GM12878 (cell line): Measurements from ENCODE around the gene CIROP. TPM values are rescaled to one million over a fixed set of nuclear protein-coding genes. Genes with fewer than 3 reads are reported as not detected.

Source experiments
- ATAC-seq: fragments of 200-7000 bp; cut with Tn5 transposase; 3 replicates; pipeline ENCODE4 v1.9.1; 2020; ENCODE audit warnings: mild to moderate bottlenecking, moderate library complexity
- BruUV-seq: library from RNA; stranded (reverse); fragments of 400-500 nt; replicated peaks from 2 replicates; lab custom pipeline; 2021; lab: Mats Ljungman, UMichigan
- CTCF ChIA-PET: fragments of 300-600 bp; sonication (Branson Sonifier 250); formaldehyde crosslinking; extraction: SDS; loops from one replicate; lab custom pipeline; 2021; ENCODE audit warnings: inconsistent platforms; lab: Yijun Ruan, JAX
- POLR2A ChIA-PET: fragments of 350-600 bp; formaldehyde crosslinking; extraction: SDS; loops from one replicate; lab custom pipeline; 2021; ENCODE audit warnings: inconsistent platforms; lab: Charles Lee
- RAD21 ChIA-PET: fragments of 300-600 bp; sonication (Branson Sonifier 250); formaldehyde crosslinking; loops from one replicate; lab custom pipeline; 2023; ENCODE audit warnings: antibody characterized with exemption; ENCODE audit not compliant: unreplicated experiment; lab: Charles Lee
- SMC1A ChIA-PET: fragments of 300-600 bp; sonication (Branson Sonifier 250); formaldehyde crosslinking; loops from one replicate; lab custom pipeline; 2023; ENCODE audit not compliant: unreplicated experiment, uncharacterized antibody; lab: Charles Lee
- DNase-seq: peaks from one replicate; pipeline ENCODE4 v3.0.0-alpha.2; 2011; ENCODE audit warnings: low read depth, low spot score
- FAIRE-seq: peaks from 3 replicates; lab custom pipeline; 2011; peaks lifted over from hg19 to GRCh38; lab: Jason Lieb, UNC
- H2AFZ ChIP-seq: 2 replicates; pipeline ENCODE4 v1.6.0; 2011; ENCODE audit warnings: low read depth, low read length, control low read depth; ENCODE audit not compliant: control insufficient read depth
- H3K27ac ChIP-seq: 2 replicates; pipeline ENCODE4 v1.5.1; 2011; ENCODE audit warnings: control low read depth; ENCODE audit not compliant: control insufficient read depth, insufficient read depth
- H3K27me3 ChIP-seq, 2 experiments: replicated peaks in 1 of 2; 2 replicates each; pipeline versions ENCODE4 v1.6.0 to v1.6.1; 2011; ENCODE audit warnings: low read length in 1 of 2; ENCODE audit not compliant: control insufficient read depth in 2 of 2, insufficient read depth in 2 of 2
- H3K36me3 ChIP-seq, 2 experiments: 2 replicates each; pipeline ENCODE4 v1.5.1; 2011; ENCODE audit warnings: low read length in 1 of 2; ENCODE audit not compliant: control insufficient read depth in 2 of 2, insufficient read depth in 2 of 2
- H3K4me1 ChIP-seq: 2 replicates; pipeline ENCODE4 v1.6.1; 2011; ENCODE audit warnings: mild to moderate bottlenecking, low read length, moderate library complexity, mixed read lengths; ENCODE audit not compliant: control insufficient read depth, insufficient read depth
- H3K4me2 ChIP-seq: 2 replicates; pipeline ENCODE4 v1.6.0; 2011; ENCODE audit warnings: control low read depth; ENCODE audit not compliant: control insufficient read depth, insufficient read depth
- H3K4me3 ChIP-seq: fragments of 200-600 bp; sonication (generic); 2 replicates; pipeline ENCODE4 v1.5.1; 2016
- H3K79me2 ChIP-seq: 2 replicates; pipeline ENCODE4 v1.6.0; 2011; ENCODE audit warnings: low read length; ENCODE audit not compliant: control insufficient read depth, insufficient read depth
- H3K9ac ChIP-seq: 2 replicates; pipeline ENCODE4 v1.8.0; 2011; ENCODE audit warnings: low read length, control low read depth, mixed read lengths; ENCODE audit not compliant: control insufficient read depth, insufficient read depth
- H3K9me3 ChIP-seq: replicated peaks from 3 replicates; pipeline ENCODE4 v1.5.1; 2011; ENCODE audit warnings: mild to moderate bottlenecking, low read length; ENCODE audit not compliant: control insufficient read depth, insufficient read depth
- H4K20me1 ChIP-seq: 2 replicates; pipeline ENCODE4 v1.6.0; 2011; ENCODE audit not compliant: control insufficient read depth, insufficient read depth
- BCL3 ChIP-seq: IDR thresholded peaks from 2 replicates; pipeline ENCODE4 v1.6.1; 2011; ENCODE audit warnings: borderline replicate concordance, low read depth, mild to moderate bottlenecking, moderate library complexity, low read length; ENCODE audit not compliant: insufficient read depth, poor library complexity, severe bottlenecking
- ELK1 ChIP-seq: IDR thresholded peaks from 2 replicates; pipeline ENCODE4 v1.6.1; 2012; ENCODE audit warnings: low read depth, low read length, improper control_type of control experiment
- HSF1 ChIP-seq: fragments of 150-350 bp; IDR thresholded peaks from 2 replicates; pipeline ENCODE4 v1.6.1; 2014; ENCODE audit warnings: mild to moderate bottlenecking, low read depth, low read length
- JUND ChIP-seq: IDR thresholded peaks from 2 replicates; pipeline ENCODE4 v1.6.1; 2012; ENCODE audit warnings: low read depth, mild to moderate bottlenecking, low read length, improper control_type of control experiment, moderate library complexity
- MYB ChIP-seq: fragments of 150-350 bp; IDR thresholded peaks from 2 replicates; pipeline ENCODE4 v1.6.1; 2014; ENCODE audit warnings: mild to moderate bottlenecking, low read depth, low read length, borderline replicate concordance
- POU2F2 ChIP-seq: IDR thresholded peaks from 3 replicates; pipeline ENCODE4 v1.6.1; 2011; ENCODE audit warnings: low read depth, mild to moderate bottlenecking, low read length, borderline replicate concordance
- SREBF1 ChIP-seq: IDR thresholded peaks from 2 replicates; pipeline ENCODE4 v1.6.1; 2012; ENCODE audit warnings: mild to moderate bottlenecking, low read length
- SREBF2 ChIP-seq: IDR thresholded peaks from 2 replicates; pipeline ENCODE4 v1.6.1; 2012; ENCODE audit warnings: mild to moderate bottlenecking, low read length
- ZBTB4 ChIP-seq: fragments of 450-650 bp; formaldehyde crosslinking; IDR thresholded peaks from 2 replicates; pipeline ENCODE4 v1.4.0; 2022; ENCODE audit warnings: mild to moderate bottlenecking, moderate library complexity
- WGBS: methylation state at CpG from one replicate; pipeline ENCODE4 v1.1.6; 2016; ENCODE audit warnings: low lambda C conversion rate; ENCODE audit not compliant: insufficient replicate concordance, insufficient coverage; ENCODE audit errors: missing lambda C conversion rate; 5-methylcytosine and 5-hydroxymethylcytosine counted together
- in situ Hi-C: fragments of 300-500 bp; cut with MboI; formaldehyde crosslinking; loops from 9 replicates; pipeline ENCODE4 v1.14.3; 2018; ENCODE audit warnings: mixed read lengths
- intact Hi-C: fragments of 100-400 bp; cut with micrococcal nuclease; formaldehyde crosslinking; loops from one replicate; pipeline ENCODE4 v1.14.2; 2022; ENCODE audit not compliant: unreplicated experiment
- polyA plus RNA-seq, 11 experiments: library from polyadenylated mRNA; depleted of rRNA in 4 of 11; unstranded in 6 of 11; stranded (reverse) in 5 of 11; fragments of >200 nt; fragmentation: Nextera tagmentation in 4 of 11; fragmentation: Illumina TruSeq in 1 of 11; extraction: Ambion mirVana in 4 of 11; extraction: Trizol in 1 of 11; gene quantifications; 1 replicate in 1 of 11; 2 replicates in 10 of 11; pipeline versions ENCODE4 v1.2.1 to v1.2.3, GENCODE V29; 2011 to 2016; ENCODE audit warnings: inconsistent platforms in 2 of 11, missing spikeins in 2 of 11, low read depth in 1 of 11
- total RNA-seq, 4 experiments: library from RNA; depleted of rRNA in 3 of 4; stranded (reverse); fragments of >200 nt in 3 of 4; fragmentation: Illumina TruSeq in 1 of 4; extraction: Trizol in 1 of 4; gene quantifications; 2 replicates each; pipeline versions ENCODE4 v1.2.1 to v1.2.3, GENCODE V29; 2013 to 2021

The CIROP gene
- total and polyA plus RNA-seq, 10 of the 15 experiments (the other 5 are each of a cell fraction or from before 2014, with no cell fraction given): not detected

GRCh38 chr14:23052671-23053070 lies 52.1 kb downstream of the CIROP start:
- Histone ChIP-seq H3K27ac (no peak overlapping the region), H3K9me3 (no peaks in the 10 kb centered on the region), H3K36me3 (no peaks in the 10 kb centered on the region), H3K79me2 (no peaks in the 10 kb centered on the region), H3K4me2 (no peak overlapping the region), H3K9ac (no peak overlapping the region), H2AFZ (no peak overlapping the region), H3K4me1 (peaks cover 12% of the 10 kb centered on the region), H3K4me3 (no peak overlapping the region), H3K27me3 (no peaks in the 10 kb centered on the region), H4K20me1 (no peaks in the 10 kb centered on the region)
- ChIA-PET CTCF (interaction anchor here (1.2 to 18.3 kb wide), 4 partner anchors 20 to 60 kb away, joined by 3 to 853 read pairs (median 44); partner anchors contain the start of gene AJUBA), RAD21 (interaction anchor here (1.0 to 10.8 kb wide), 4 partner anchors 58 to 80 kb away, joined by 3 to 224 read pairs (median 92); partner anchors contain the start of gene AJUBA), SMC1A (interaction anchor here (0.6 to 8.7 kb wide), 6 partner anchors 10 to 78 kb away, joined by 3 to 156 read pairs (median 4); no protein-coding TSS in a partner anchor), POLR2A (interaction anchor here (1.1 to 2.7 kb wide), 2 partner anchors 46 to 57 kb away, joined by 4 to 8 read pairs; no protein-coding TSS in a partner anchor)
- ATAC-seq (no peak), DNase-seq (no peak), FAIRE-seq (no peak)
- in situ Hi-C loops: loop anchor here (5.0 kb wide), 1 partner anchor 60 kb away; no protein-coding TSS in a partner anchor
- no peak for TF ChIP-seq SREBF1
- TF ChIP-seq BCL3: no peak
- TF ChIP-seq HSF1: no peak
- TF ChIP-seq JUND: no peak
- TF ChIP-seq POU2F2: no peak
- no peak for TF ChIP-seq ELK1
- no peak for TF ChIP-seq SREBF2
- TF ChIP-seq ZBTB4 (CRISPR knock-in tag): no peak
- no peak for TF ChIP-seq MYB
- WGBS: 44% methylated on average over 3 of the region's 3 CpGs
- intact Hi-C loops: no loop called here
- no TSS peak for BruUV-seq
